Vagina (tissue), 2 donors: ENCODE data around the gene PRDM1. TPM values are rescaled to one million over a fixed set of nuclear protein-coding genes. Genes with fewer than 3 reads are reported as not detected.

Source experiments
- DNase-seq, 2 donors: peaks; one replicate each; pipeline ENCODE4 v3.0.0-alpha.2; 2017; ENCODE audit errors: extremely low spot score in 2 of 2
- H3K27ac ChIP-seq: fragments of 200-600 bp; sonication (generic); one replicate; pipeline ENCODE4 v1.5.1; 2019
- H3K27me3 ChIP-seq: fragments of 200-600 bp; sonication (generic); one replicate; pipeline ENCODE4 v1.5.1; 2019
- H3K36me3 ChIP-seq, 2 donors: fragments of 200-600 bp; sonication (generic); one replicate each; pipeline ENCODE4 v1.5.1; 2017 to 2019
- H3K4me1 ChIP-seq: fragments of 200-600 bp; sonication (generic); one replicate; pipeline ENCODE4 v1.5.1; 2019
- H3K4me3 ChIP-seq, 2 donors: fragments of 200-600 bp; sonication (generic); 1 replicate in 1 of 2; 2 replicates in 1 of 2; pipeline ENCODE4 v1.5.1; 2016 to 2019
- H3K9me3 ChIP-seq: fragments of 200-600 bp; sonication (generic); one replicate; pipeline ENCODE4 v1.5.1; 2019
- POLR2A ChIP-seq, 2 donors: fragments of 450-650 bp; IDR thresholded peaks; one replicate each; pipeline ENCODE4 v1.6.1; 2017; ENCODE audit warnings: antibody characterized with exemption in 2 of 2, mild to moderate bottlenecking in 2 of 2, moderate library complexity in 2 of 2
- POLR2AphosphoS5 ChIP-seq, 2 donors: sonication (generic); formaldehyde crosslinking; IDR thresholded peaks; one replicate each; pipeline ENCODE4 v1.9.0; 2017; ENCODE audit warnings: antibody characterized with exemption in 2 of 2, mild to moderate bottlenecking in 2 of 2, low read depth in 1 of 2; ENCODE audit not compliant: insufficient read depth in 1 of 2
- intact Hi-C: fragments of 100-400 bp; cut with DNase I; formaldehyde crosslinking; loops from one replicate; pipeline ENCODE4 v1.15.1; 2023
- total RNA-seq: library from RNA; depleted of rRNA; stranded (reverse); fragments of >200 nt; gene quantifications from one replicate; pipeline ENCODE4 v1.2.3, GENCODE V29; 2016
- TF ChIP-seq, protein P1 (sequence below), 3 experiments: fragments of 450-650 bp in 2 of 3; fragments of 200-600 bp in 1 of 3; sonication (generic) in 1 of 3; IDR thresholded peaks; one replicate each; pipeline ENCODE4 v1.5.1; 2017 to 2019; ENCODE audit warnings: antibody characterized with exemption in 3 of 3, mild to moderate bottlenecking in 2 of 3, moderate library complexity in 2 of 3

The PRDM1 gene
- total RNA-seq, 1 donor from 2014 or later, result 27.0 TPM

DNA sequence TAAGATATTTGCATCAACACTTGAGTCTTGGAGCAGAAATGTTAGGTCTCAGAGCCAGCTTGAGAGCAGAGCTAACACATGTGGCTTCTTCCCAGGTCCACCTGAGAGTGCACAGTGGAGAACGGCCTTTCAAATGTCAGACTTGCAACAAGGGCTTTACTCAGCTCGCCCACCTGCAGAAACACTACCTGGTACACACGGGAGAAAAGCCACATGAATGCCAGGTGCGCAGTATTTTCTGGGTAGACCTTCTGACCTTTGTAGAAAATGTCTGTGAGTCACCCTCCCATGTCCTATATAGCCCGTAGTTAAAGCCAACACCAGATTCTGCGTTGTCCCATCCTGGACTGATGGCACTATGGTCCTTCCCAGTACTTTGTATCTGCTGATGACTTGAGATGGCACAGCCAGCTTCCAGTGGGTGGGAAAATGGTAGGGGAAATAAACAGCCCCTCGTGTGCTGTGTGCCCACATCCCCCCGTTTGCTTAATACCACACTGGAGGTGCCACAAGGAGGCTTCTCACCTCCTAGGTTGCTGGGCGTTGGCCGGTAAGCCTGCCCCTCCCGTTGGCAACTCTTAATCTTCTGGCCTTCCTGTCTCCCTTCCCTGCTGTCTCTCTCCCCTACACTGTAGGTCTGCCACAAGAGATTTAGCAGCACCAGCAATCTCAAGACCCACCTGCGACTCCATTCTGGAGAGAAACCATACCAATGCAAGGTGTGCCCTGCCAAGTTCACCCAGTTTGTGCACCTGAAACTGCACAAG is 20.3 kb downstream of the PRDM1 start:
- Histone ChIP-seq H3K27ac (no peak overlapping the region), H3K36me3 (peaks cover 0 to 33% of the 10 kb centered on the region in 2 donors), H3K27me3 (no peaks in the 10 kb centered on the region), H3K4me3 (no peak overlapping the region), H3K4me1 (peaks cover 16% of the 10 kb centered on the region), H3K9me3 (no peaks in the 10 kb centered on the region)
- intact Hi-C loops, result no loop called here
- TF ChIP-seq POLR2AphosphoS5 (IDR thresholded peaks at IDR 0.05; ENCODE audit: insufficient read depth in 1 of 2, low read depth in 1 of 2) (no peak), POLR2A (IDR thresholded peaks at IDR 0.05) (no peak)
- TF ChIP-seq, protein P1, sequence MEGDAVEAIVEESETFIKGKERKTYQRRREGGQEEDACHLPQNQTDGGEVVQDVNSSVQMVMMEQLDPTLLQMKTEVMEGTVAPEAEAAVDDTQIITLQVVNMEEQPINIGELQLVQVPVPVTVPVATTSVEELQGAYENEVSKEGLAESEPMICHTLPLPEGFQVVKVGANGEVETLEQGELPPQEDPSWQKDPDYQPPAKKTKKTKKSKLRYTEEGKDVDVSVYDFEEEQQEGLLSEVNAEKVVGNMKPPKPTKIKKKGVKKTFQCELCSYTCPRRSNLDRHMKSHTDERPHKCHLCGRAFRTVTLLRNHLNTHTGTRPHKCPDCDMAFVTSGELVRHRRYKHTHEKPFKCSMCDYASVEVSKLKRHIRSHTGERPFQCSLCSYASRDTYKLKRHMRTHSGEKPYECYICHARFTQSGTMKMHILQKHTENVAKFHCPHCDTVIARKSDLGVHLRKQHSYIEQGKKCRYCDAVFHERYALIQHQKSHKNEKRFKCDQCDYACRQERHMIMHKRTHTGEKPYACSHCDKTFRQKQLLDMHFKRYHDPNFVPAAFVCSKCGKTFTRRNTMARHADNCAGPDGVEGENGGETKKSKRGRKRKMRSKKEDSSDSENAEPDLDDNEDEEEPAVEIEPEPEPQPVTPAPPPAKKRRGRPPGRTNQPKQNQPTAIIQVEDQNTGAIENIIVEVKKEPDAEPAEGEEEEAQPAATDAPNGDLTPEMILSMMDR (IDR thresholded peaks at IDR 0.05), result no peak
- no peak for DNase-seq

DNA sequence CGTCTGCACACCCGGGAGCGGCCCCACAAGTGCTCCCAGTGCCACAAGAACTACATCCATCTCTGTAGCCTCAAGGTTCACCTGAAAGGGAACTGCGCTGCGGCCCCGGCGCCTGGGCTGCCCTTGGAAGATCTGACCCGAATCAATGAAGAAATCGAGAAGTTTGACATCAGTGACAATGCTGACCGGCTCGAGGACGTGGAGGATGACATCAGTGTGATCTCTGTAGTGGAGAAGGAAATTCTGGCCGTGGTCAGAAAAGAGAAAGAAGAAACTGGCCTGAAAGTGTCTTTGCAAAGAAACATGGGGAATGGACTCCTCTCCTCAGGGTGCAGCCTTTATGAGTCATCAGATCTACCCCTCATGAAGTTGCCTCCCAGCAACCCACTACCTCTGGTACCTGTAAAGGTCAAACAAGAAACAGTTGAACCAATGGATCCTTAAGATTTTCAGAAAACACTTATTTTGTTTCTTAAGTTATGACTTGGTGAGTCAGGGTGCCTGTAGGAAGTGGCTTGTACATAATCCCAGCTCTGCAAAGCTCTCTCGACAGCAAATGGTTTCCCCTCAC is 21.0 kb downstream of the PRDM1 start:
- Histone ChIP-seq H3K27ac (no peak overlapping the region), H3K4me3 (no peak overlapping the region), H3K4me1 (peaks cover 17% of the 10 kb centered on the region), H3K27me3 (no peaks in the 10 kb centered on the region), H3K36me3 (peaks cover 0 to 33% of the 10 kb centered on the region in 2 donors), H3K9me3 (no peaks in the 10 kb centered on the region)
- intact Hi-C loops, result no loop called here
- TF ChIP-seq POLR2AphosphoS5 (IDR thresholded peaks at IDR 0.05; ENCODE audit: insufficient read depth in 1 of 2, low read depth in 1 of 2), result no peak
- TF ChIP-seq POLR2A (IDR thresholded peaks at IDR 0.05), result no peak
- TF ChIP-seq, protein P1 (IDR thresholded peaks at IDR 0.05), result no peak
- no peak for DNase-seq

DNA sequence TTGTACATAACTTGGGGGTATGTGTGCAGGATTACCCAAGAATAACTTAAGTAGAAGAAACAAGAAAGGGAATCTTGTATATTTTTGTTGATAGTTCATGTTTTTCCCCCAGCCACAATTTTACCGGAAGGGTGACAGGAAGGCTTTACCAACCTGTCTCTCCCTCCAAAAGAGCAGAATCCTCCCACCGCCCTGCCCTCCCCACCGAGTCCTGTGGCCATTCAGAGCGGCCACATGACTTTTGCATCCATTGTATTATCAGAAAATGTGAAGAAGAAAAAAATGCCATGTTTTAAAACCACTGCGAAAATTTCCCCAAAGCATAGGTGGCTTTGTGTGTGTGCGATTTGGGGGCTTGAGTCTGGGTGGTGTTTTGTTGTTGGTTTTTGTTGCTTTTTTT is 22.0 kb downstream of the PRDM1 start:
- no peak for TF ChIP-seq POLR2A (IDR thresholded peaks at IDR 0.05)
- no peak for TF ChIP-seq POLR2AphosphoS5 (IDR thresholded peaks at IDR 0.05; ENCODE audit: insufficient read depth in 1 of 2, low read depth in 1 of 2)
- TF ChIP-seq, protein P1 (IDR thresholded peaks at IDR 0.05), result no peak
- intact Hi-C loops, result no loop called here
- Histone ChIP-seq H3K9me3 (no peaks in the 10 kb centered on the region), H3K27me3 (no peaks in the 10 kb centered on the region), H3K4me1 (peaks cover 11% of the 10 kb centered on the region), H3K4me3 (no peak overlapping the region), H3K36me3 (peaks cover 0 to 33% of the 10 kb centered on the region in 2 donors), H3K27ac (no peak overlapping the region)
- DNase-seq, result no peak

DNA sequence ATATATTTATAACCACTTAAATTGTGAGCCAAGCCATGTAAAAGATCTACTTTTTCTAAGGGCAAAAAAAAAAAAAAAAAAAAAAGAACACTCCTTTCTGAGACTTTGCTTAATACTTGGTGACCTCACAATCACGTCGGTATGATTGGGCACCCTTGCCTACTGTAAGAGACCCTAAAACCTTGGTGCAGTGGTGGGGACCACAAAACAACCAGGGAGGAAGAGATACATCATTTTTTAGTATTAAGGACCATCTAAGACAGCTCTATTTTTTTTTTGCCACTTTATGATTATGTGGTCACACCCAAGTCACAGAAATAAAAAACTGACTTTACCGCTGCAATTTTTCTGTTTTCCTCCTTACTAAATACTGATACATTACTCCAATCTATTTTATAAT is 22.9 kb downstream of the PRDM1 start:
- peaks cover 0 to 33% of the 10 kb centered on the region in 2 donors for H3K36me3 ChIP-seq
- peaks cover 6% of the 10 kb centered on the region for H3K4me1 ChIP-seq
- H3K4me3 ChIP-seq, result no peak overlapping the region
- TF ChIP-seq, protein P1 (IDR thresholded peaks at IDR 0.05), result no peak
- no peak for TF ChIP-seq POLR2AphosphoS5 (IDR thresholded peaks at IDR 0.05; ENCODE audit: insufficient read depth in 1 of 2, low read depth in 1 of 2)
- TF ChIP-seq POLR2A (IDR thresholded peaks at IDR 0.05), result no peak
- H3K9me3 ChIP-seq, result no peaks in the 10 kb centered on the region
- no peak for DNase-seq
- H3K27me3 ChIP-seq, result no peaks in the 10 kb centered on the region
- no peak overlapping the region for H3K27ac ChIP-seq
- intact Hi-C loops, result no loop called here
